Left cardiac atrium (tissue), 4 donors: ENCODE measurements around the gene CST4. TPM values are rescaled to one million over a fixed set of nuclear protein-coding genes. Genes with fewer than 3 reads are reported as not detected.
"Not testable (repeated sequence)": the region's sequence is repeated elsewhere in the genome, so short reads cannot be mapped to it uniquely, and the experiment has no call there.

ENCODE experiments used
- ATAC-seq, 2 donors: fragments of 200-7000 bp; cut with Tn5 transposase; one replicate each; pipeline ENCODE4 v1.9.1; 2020; ENCODE audit warnings: mild to moderate bottlenecking in 2 of 2, moderate library complexity in 2 of 2
- DNase-seq: peaks from one replicate; pipeline ENCODE4 v3.0.0-alpha.2; 2020
- intact Hi-C, 2 donors: fragments of 100-400 bp; cut with DNase I; formaldehyde crosslinking; loops; one replicate each; pipeline versions ENCODE4 v1.14.1 to v1.15.1; 2022 to 2023
- long read RNA-seq: library from polyadenylated mRNA; unstranded; transcript quantifications from one replicate; pipeline ENCODE4 v2.0.0, GENCODE V29; 2021
- total RNA-seq, 2 donors: library from RNA; stranded (reverse); fragmentation: NEBNext Ultra II Directional; extraction: Animal tissue kit (Norgen Biotek cat#: 25700); gene quantifications; one replicate each; pipeline ENCODE4 v1.2.1, GENCODE V29; 2021
- donor health status: DM: no; HTN: yes; CAD: no.
- donor health status: DM: no; HTN: yes; CAD: no; lungs with severe emphysema.
- donor health status: DM: yes; HTN: yes; CAD: no.
- donor health status: Dilated cardiomyopathy.

CST4 gene
- total RNA-seq: not detected
- long read RNA-seq: 0 reads

- ATAC-seq, DNase-seq, intact Hi-C loops: not testable (repeated sequence)
Observed at GRCh38 chr20:23688684-23689398, at the start of gene CST4. CST4 (minus strand) TSS chr20:23689038; CDS start chr20:23688969, 69 bp downstream.

- ATAC-seq, DNase-seq, intact Hi-C loops: not testable (repeated sequence)
Observed at GRCh38 chr20:23735391-23735790, 46.6 kb upstream of the CST4 start.

GRCh38 chr20:23734949-23735348 is 46.1 kb upstream of the CST4 start:
- ATAC-seq, intact Hi-C loops, DNase-seq: not testable (repeated sequence)

GRCh38 chr20:23734440-23734839 is 45.6 kb upstream of the CST4 start:
- intact Hi-C loops, ATAC-seq, DNase-seq: not testable (repeated sequence)

- ATAC-seq (no peak), DNase-seq (no peak)
- intact Hi-C loops: no loop called here
Observed at GRCh38 chr20:23727016-23727415, 38.2 kb upstream of the CST4 start.

- no peak for DNase-seq
- intact Hi-C loops: no loop called here
- no peak for ATAC-seq
Observed at GRCh38 chr20:23725102-23725501, 36.3 kb upstream of the CST4 start.

- peak in 1 of 2 donors; percentile 60 for ATAC-seq
- intact Hi-C loops, DNase-seq: not testable (repeated sequence)
Observed at GRCh38 chr20:23723659-23724307, 34.9 kb upstream of the CST4 start.

GRCh38 chr20:23722851-23723250 is 34.0 kb upstream of the CST4 start:
- intact Hi-C loops, ATAC-seq, DNase-seq: not testable (repeated sequence)

GRCh38 chr20:23721962-23722361 is 33.1 kb upstream of the CST4 start:
- DNase-seq: no peak
- intact Hi-C loops: no loop called here
- no peak for ATAC-seq

- intact Hi-C loops, DNase-seq, ATAC-seq: not testable (repeated sequence)
Observed at GRCh38 chr20:23719351-23719750, 30.5 kb upstream of the CST4 start.

GRCh38 chr20:23711778-23712177 is 22.9 kb upstream of the CST4 start:
- intact Hi-C loops: loop anchor here in 1 of 2 donors (5.0 kb wide), 1 partner anchor 51 kb away; no protein-coding TSS in a partner anchor
- DNase-seq, ATAC-seq: not testable (repeated sequence)

- intact Hi-C loops: loop anchor here in 1 of 2 donors (5.0 kb wide), 1 partner anchor 52 kb away; no protein-coding TSS in a partner anchor
- ATAC-seq (no peak), DNase-seq (no peak)
Observed at GRCh38 chr20:23710771-23711170, 21.9 kb upstream of the CST4 start.

- ATAC-seq: no peak
- DNase-seq: no peak
- intact Hi-C loops: no loop called here
Observed at GRCh38 chr20:23705895-23706294, 17.1 kb upstream of the CST4 start.

- DNase-seq (no peak), ATAC-seq (no peak)
- intact Hi-C loops: no loop called here
Observed at GRCh38 chr20:23702021-23702420, 13.2 kb upstream of the CST4 start.

GRCh38 chr20:23700931-23701330 is 12.1 kb upstream of the CST4 start:
- intact Hi-C loops: no loop called here
- DNase-seq (no peak), ATAC-seq (no peak)

GRCh38 chr20:23697947-23698346 is 9.1 kb upstream of the CST4 start:
- no peak for DNase-seq
- no peak for ATAC-seq
- intact Hi-C loops: no loop called here

- DNase-seq, ATAC-seq, intact Hi-C loops: not testable (repeated sequence)
Observed at GRCh38 chr20:23695068-23695395, 6.2 kb upstream of the CST4 start.

- DNase-seq, intact Hi-C loops, ATAC-seq: not testable (repeated sequence)
Observed at GRCh38 chr20:23694178-23695067, 5.6 kb upstream of the CST4 start.
